ENCODE data around the gene ABCA7.

Gene ABCA7

GRCh38 chr19:1090731-1091543 is 51.0 kb downstream of the ABCA7 start:
- DNase-seq: no peak

- DNase-seq: no peak
Observed at GRCh38 chr19:1091544-1092175, 51.8 kb downstream of the ABCA7 start.

- DNase-seq: no peak
Observed at GRCh38 chr19:1093330-1093729, 53.4 kb downstream of the ABCA7 start.

- no peak for DNase-seq
Observed at GRCh38 chr19:1093811-1094553, 54.1 kb downstream of the ABCA7 start.

GRCh38 chr19:1094655-1094977 is 54.7 kb downstream of the ABCA7 start:
- DNase-seq: no peak

- peak; percentile 98 for DNase-seq
Observed at GRCh38 chr19:1094978-1095701, 55.2 kb downstream of the ABCA7 start, which contains the start of gene POLR2E. Gene POLR2E, minus strand, starts transcription at chr19:1095375. Its CDS starts 60 bp downstream, at chr19:1095315.

GRCh38 chr19:1097810-1098176 is 57.9 kb downstream of the ABCA7 start:
- no peak for DNase-seq

GRCh38 chr19:1098177-1099051 is 58.5 kb downstream of the ABCA7 start:
- no peak for DNase-seq

- no peak for DNase-seq
Observed at GRCh38 chr19:1101337-1101698, 61.4 kb downstream of the ABCA7 start.

GRCh38 chr19:1102407-1103131 is 62.7 kb downstream of the ABCA7 start:
- DNase-seq: peak; percentile 55

- no peak for DNase-seq
Observed at GRCh38 chr19:1103132-1103707, 63.3 kb downstream of the ABCA7 start.

GRCh38 chr19:1103708-1104310 is 63.9 kb downstream of the ABCA7 start, which contains the start of gene GPX4:
Gene GPX4, plus strand, starts transcription at chr19:1103994. Its CDS starts 50 bp downstream, at chr19:1104044.
- peak; percentile 98 for DNase-seq

- peak; percentile 78 for DNase-seq
Observed at GRCh38 chr19:1104311-1105007, 64.6 kb downstream of the ABCA7 start.

GRCh38 chr19:1105008-1105872 is 65.3 kb downstream of the ABCA7 start:
- no peak for DNase-seq

- no peak for DNase-seq
Observed at GRCh38 chr19:1105873-1106840, 66.2 kb downstream of the ABCA7 start.

- DNase-seq: no peak
Observed at GRCh38 chr19:1106841-1107660, 67.1 kb downstream of the ABCA7 start.

Data from CD4-positive, alpha-beta T cell treated with Interleukin-17A for 1 hour (primary cell).